Ramos (cell line): ENCODE measurements around the gene TBC1D19.

Experiments used
- in situ Hi-C: fragments of 300-500 bp; cut with MboI; formaldehyde crosslinking; loops from one replicate; pipeline ENCODE4 v1.14.3; 2022; ENCODE audit warnings: low sequenced_read_pairs; ENCODE audit not compliant: unreplicated experiment

TBC1D19 gene

GRCh38 chr4:26803211-26803861 is 219.5 kb downstream of the TBC1D19 start:
- in situ Hi-C loops: no loop called here

GRCh38 chr4:26804451-26804850 is 220.6 kb downstream of the TBC1D19 start:
- in situ Hi-C loops: no loop called here

DNA sequence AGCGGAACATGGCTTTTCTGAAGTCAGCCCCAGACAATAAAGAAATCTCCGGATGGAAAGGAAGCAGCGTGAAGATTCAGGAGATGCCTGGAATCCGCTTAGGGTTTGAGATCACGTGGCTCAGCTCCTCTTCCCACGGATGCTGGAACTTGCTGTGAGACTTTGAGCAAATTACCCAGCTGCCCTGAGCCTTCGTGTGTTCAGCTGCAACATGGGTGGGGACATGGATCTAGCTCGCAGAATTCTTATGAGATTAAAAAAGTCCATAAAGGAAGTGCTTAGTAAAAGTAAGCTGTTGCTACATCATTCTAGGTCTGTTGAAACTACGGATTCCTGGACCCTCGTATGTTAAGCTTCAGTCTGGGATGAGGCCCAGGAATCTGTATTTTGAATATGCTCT is 221.0 kb downstream of the TBC1D19 start:
- in situ Hi-C loops: no loop called here
